Left lung (tissue), 10 donors: Measurements from ENCODE around the gene FZR1. TPM values are rescaled to one million over a fixed set of nuclear protein-coding genes. Genes with fewer than 3 reads are reported as not detected.

ENCODE experiments used
- ATAC-seq: fragments of 200-7000 bp; cut with Tn5 transposase; one replicate; pipeline ENCODE4 v1.9.1; 2020; ENCODE audit warnings: moderate library complexity
- DNase-seq, 4 donors: peaks; one replicate each; pipeline ENCODE4 v3.0.0-alpha.2; 2013 to 2020
- H3K27ac ChIP-seq, 2 donors: fragments of 200-600 bp; sonication (generic) in 1 of 2; one replicate each; pipeline versions ENCODE4 v1.5.0 to v1.8.0; 2020 to 2021
- H3K27me3 ChIP-seq, 2 donors: fragments of 200-600 bp; sonication (generic) in 1 of 2; one replicate each; pipeline versions ENCODE4 v1.5.0 to v1.8.0; 2020 to 2021
- H3K36me3 ChIP-seq, 2 donors: fragments of 200-600 bp; sonication (generic) in 1 of 2; one replicate each; pipeline versions ENCODE4 v1.5.0 to v1.8.0; 2020 to 2021
- H3K4me1 ChIP-seq, 2 donors: fragments of 200-600 bp; one replicate each; pipeline ENCODE4 v1.8.0; 2021
- H3K4me3 ChIP-seq, 2 donors: fragments of 200-600 bp; sonication (generic) in 1 of 2; one replicate each; pipeline versions ENCODE4 v1.5.0 to v1.8.0; 2020 to 2021; ENCODE audit warnings: mild to moderate bottlenecking in 1 of 2
- H3K9me3 ChIP-seq, 2 donors: fragments of 200-600 bp; sonication (generic) in 1 of 2; one replicate each; pipeline versions ENCODE4 v1.5.0 to v1.8.0; 2020 to 2021
- CTCF ChIP-seq, 2 donors: fragments of 200-600 bp; sonication (generic) in 1 of 2; IDR thresholded peaks; one replicate each; pipeline versions ENCODE4 v1.5.0 to v1.8.0; 2021; ENCODE audit warnings: antibody characterized with exemption in 2 of 2
- intact Hi-C, 2 donors: fragments of 100-400 bp; cut with DNase I; formaldehyde crosslinking; loops; one replicate each; pipeline versions ENCODE4 v1.11.2 to v1.14.2; 2022
- polyA plus RNA-seq, 6 donors: library from polyadenylated mRNA; unstranded; fragments of 120-200 nt; gene quantifications; one replicate each; pipeline ENCODE4 v1.2.1, GENCODE V29; 2013; ENCODE audit not compliant: insufficient read length in 6 of 6
- total RNA-seq, 2 donors: library from RNA; stranded (reverse); fragmentation: NEBNext Ultra II Directional; extraction: Animal tissue kit (Norgen Biotek cat#: 25700); gene quantifications; one replicate each; pipeline ENCODE4 v1.2.1, GENCODE V29; 2021
- donor health status: DM: no; HTN: yes; CAD: no.
- donor health status: DM: no; HTN: no; CAD: no.

Gene FZR1
- total and polyA plus RNA-seq, 8 donors, result 33.4 to 56.6 (median 47.3) TPM

GRCh38 chr19:3575949-3576673 is 70.0 kb downstream of the FZR1 start:
- peak overlapping the region in 1 of 2 donors; percentile 7 for H3K27ac ChIP-seq
- TF ChIP-seq CTCF (IDR thresholded peaks at IDR 0.05), result no peak
- intact Hi-C loops, result no loop called here
- no peaks in the 10 kb centered on the region for H3K9me3 ChIP-seq
- no peaks in the 10 kb centered on the region for H3K27me3 ChIP-seq
- peak overlapping the region in 1 of 2 donors; percentile 36 for H3K4me3 ChIP-seq
- DNase-seq (no peak), ATAC-seq (no peak)
- peaks cover 0 to 16% of the 10 kb centered on the region in 2 donors for H3K36me3 ChIP-seq
- H3K4me1 ChIP-seq, result peaks cover 0 to 29% of the 10 kb centered on the region in 2 donors

GRCh38 chr19:3576696-3577443 is 70.8 kb downstream of the FZR1 start:
- peaks cover 0 to 16% of the 10 kb centered on the region in 2 donors for H3K36me3 ChIP-seq
- H3K27me3 ChIP-seq, result no peaks in the 10 kb centered on the region
- ATAC-seq (no peak), DNase-seq (peak in 3 of 4 donors; percentile 54 to 86 (median 83))
- no peak for TF ChIP-seq CTCF (IDR thresholded peaks at IDR 0.05)
- peak overlapping the region in 1 of 2 donors; percentile 7 for H3K27ac ChIP-seq
- H3K9me3 ChIP-seq, result no peaks in the 10 kb centered on the region
- intact Hi-C loops, result no loop called here
- H3K4me1 ChIP-seq, result peaks cover 0 to 26% of the 10 kb centered on the region in 2 donors
- H3K4me3 ChIP-seq, result peak overlapping the region in 1 of 2 donors; percentile 36

GRCh38 chr19:3577723-3578344 is 71.7 kb downstream of the FZR1 start:
- H3K27ac ChIP-seq, result no peak overlapping the region
- peaks cover 0 to 21% of the 10 kb centered on the region in 2 donors for H3K4me1 ChIP-seq
- TF ChIP-seq CTCF (IDR thresholded peaks at IDR 0.05), result no peak
- no peaks in the 10 kb centered on the region for H3K27me3 ChIP-seq
- no peak overlapping the region for H3K4me3 ChIP-seq
- peak in 1 of 4 donors; percentile 76 for DNase-seq
- H3K9me3 ChIP-seq, result no peaks in the 10 kb centered on the region
- intact Hi-C loops, result no loop called here
- peaks cover 0 to 16% of the 10 kb centered on the region in 2 donors for H3K36me3 ChIP-seq
- no peak for ATAC-seq

- Histone ChIP-seq H3K9me3 (no peaks in the 10 kb centered on the region), H3K4me1 (peaks cover 0 to 20% of the 10 kb centered on the region in 2 donors), H3K27me3 (no peaks in the 10 kb centered on the region), H3K27ac (no peak overlapping the region), H3K36me3 (peaks cover 0 to 16% of the 10 kb centered on the region in 2 donors), H3K4me3 (no peak overlapping the region)
- ATAC-seq (no peak), DNase-seq (no peak)
- intact Hi-C loops, result no loop called here
- TF ChIP-seq CTCF (IDR thresholded peaks at IDR 0.05), result no peak
Measured at GRCh38 chr19:3578390-3578789, 72.3 kb downstream of the FZR1 start.
